ENCODE data around the gene SH2D7. TPM values are rescaled to one million over a fixed set of nuclear protein-coding genes. Genes with fewer than 3 reads are reported as not detected.

SH2D7 gene
- total RNA-seq, 1 experiment from 2014 or later = not detected

DNA sequence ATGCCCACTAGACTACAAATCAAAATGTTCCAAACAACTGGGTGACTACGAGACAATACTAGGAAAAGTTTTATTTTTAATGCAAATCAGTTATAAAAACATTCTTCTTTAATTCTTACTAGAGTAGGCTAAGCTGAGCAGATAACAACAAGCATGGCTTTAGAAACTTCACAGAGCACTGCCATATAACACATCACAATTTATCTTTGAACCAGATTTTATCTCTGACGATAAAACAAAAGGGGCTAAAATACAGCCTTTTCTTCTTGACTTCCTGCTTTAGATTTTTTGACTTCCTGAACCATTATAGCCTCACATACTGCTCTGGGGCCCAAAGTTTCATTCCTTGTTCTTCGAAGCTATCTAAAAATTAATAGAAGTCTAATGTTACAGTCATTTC lies 40.8 kb upstream of the SH2D7 start:
- H3K4me1 Mint-ChIP-seq (ENCODE audit: low read depth, unreplicated experiment) = peaks cover 28% of the 10 kb centered on the region
- H3K9me3 ChIP-seq = no peaks in the 10 kb centered on the region
- POLR2A ChIA-PET = no interaction called here
- H3K4me3 ChIP-seq (ENCODE audit: low read depth, low read length) = no peak overlapping the region
- H3K9me3 Mint-ChIP-seq (ENCODE audit: unreplicated experiment) = no peaks in the 10 kb centered on the region
- intact Hi-C loops (cut with micrococcal nuclease; ENCODE audit: unreplicated experiment) = no loop called here
- CTCF ChIA-PET = interaction anchor here (1.2 kb wide), 1 partner anchor 31 kb away, joined by 3 read pairs; no protein-coding TSS in a partner anchor
- H3K27ac Mint-ChIP-seq (ENCODE audit: unreplicated experiment) = peak overlapping the region; percentile 66
- no peaks in the 10 kb centered on the region for H3K36me3 Mint-ChIP-seq (ENCODE audit: insufficient read depth, unreplicated experiment)
- peaks cover 46% of the 10 kb centered on the region for H3K4me1 ChIP-seq
- no peaks in the 10 kb centered on the region for H3K36me3 ChIP-seq (ENCODE audit: control insufficient read depth, insufficient read depth, low read length)
- no peaks in the 10 kb centered on the region for H3K27me3 Mint-ChIP-seq (ENCODE audit: insufficient read depth, unreplicated experiment)
- TF ChIP-seq, protein P1, sequence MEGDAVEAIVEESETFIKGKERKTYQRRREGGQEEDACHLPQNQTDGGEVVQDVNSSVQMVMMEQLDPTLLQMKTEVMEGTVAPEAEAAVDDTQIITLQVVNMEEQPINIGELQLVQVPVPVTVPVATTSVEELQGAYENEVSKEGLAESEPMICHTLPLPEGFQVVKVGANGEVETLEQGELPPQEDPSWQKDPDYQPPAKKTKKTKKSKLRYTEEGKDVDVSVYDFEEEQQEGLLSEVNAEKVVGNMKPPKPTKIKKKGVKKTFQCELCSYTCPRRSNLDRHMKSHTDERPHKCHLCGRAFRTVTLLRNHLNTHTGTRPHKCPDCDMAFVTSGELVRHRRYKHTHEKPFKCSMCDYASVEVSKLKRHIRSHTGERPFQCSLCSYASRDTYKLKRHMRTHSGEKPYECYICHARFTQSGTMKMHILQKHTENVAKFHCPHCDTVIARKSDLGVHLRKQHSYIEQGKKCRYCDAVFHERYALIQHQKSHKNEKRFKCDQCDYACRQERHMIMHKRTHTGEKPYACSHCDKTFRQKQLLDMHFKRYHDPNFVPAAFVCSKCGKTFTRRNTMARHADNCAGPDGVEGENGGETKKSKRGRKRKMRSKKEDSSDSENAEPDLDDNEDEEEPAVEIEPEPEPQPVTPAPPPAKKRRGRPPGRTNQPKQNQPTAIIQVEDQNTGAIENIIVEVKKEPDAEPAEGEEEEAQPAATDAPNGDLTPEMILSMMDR (IDR thresholded peaks at IDR 0.05; ENCODE audit: insufficient read depth in 1 of 2, low read depth in 1 of 2, low read length in 1 of 2, severe bottlenecking in 1 of 2, unreplicated experiment in 1 of 2) = no peak
- DNase-seq = no peak
- no peaks in the 10 kb centered on the region for H3K27me3 ChIP-seq (replicated peaks; ENCODE audit: control insufficient read depth, insufficient read depth, low read length)
- H3K4me3 Mint-ChIP-seq (ENCODE audit: unreplicated experiment) = no peak overlapping the region
- BruUV-seq (replicated peaks) = no TSS peak

DNA sequence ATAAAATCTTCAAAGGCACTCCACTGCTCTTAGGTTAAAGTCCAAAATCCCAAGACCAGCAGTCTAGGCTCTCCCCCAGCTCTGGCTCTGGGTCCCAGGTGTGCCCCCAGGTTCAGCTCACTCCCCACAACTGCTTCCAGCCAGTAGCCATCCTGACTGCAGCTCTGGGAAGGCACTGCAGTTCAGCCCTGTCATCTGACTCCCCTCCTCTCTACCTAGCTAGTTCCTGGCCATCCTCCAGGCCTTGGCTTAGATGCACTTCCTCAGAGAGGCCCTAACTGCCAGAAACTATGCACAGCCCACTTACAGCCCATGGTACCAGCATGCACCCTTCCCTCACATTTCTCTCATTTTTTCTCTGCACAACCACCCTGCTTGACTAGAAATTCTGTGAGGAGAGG lies 40.4 kb upstream of the SH2D7 start:
- H3K27ac Mint-ChIP-seq (ENCODE audit: unreplicated experiment) = peak overlapping the region; percentile 66
- CTCF ChIA-PET = interaction anchor here (1.2 kb wide), 1 partner anchor 30 kb away, joined by 3 read pairs; no protein-coding TSS in a partner anchor
- intact Hi-C loops (cut with micrococcal nuclease; ENCODE audit: unreplicated experiment) = no loop called here

DNA sequence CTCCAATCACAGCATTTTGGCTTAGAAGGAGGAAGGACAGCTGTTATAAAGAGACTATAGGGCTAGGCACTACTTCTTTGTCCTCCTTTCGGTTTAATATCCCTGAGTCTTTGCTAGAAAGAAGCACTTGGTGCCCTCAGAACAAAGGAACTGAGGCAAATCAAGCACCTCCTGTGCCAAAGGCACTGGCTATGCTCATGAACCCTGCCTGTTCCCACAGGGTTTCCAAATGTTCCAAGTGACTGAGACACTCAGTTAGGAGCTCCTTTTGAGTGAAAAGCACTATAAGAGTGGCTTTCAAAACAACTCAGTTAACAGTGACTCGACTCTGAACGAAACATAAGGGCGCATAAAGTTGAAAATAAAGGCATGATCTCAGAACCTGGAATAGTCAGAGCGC lies 39.8 kb upstream of the SH2D7 start:
- intact Hi-C loops (cut with micrococcal nuclease; ENCODE audit: unreplicated experiment) = no loop called here
- H3K36me3 Mint-ChIP-seq (ENCODE audit: insufficient read depth, unreplicated experiment) = no peaks in the 10 kb centered on the region
- peak overlapping the region; percentile 66 for H3K27ac Mint-ChIP-seq (ENCODE audit: unreplicated experiment)
- H3K27me3 ChIP-seq (replicated peaks; ENCODE audit: control insufficient read depth, insufficient read depth, low read length) = no peaks in the 10 kb centered on the region
- DNase-seq = no peak
- peaks cover 30% of the 10 kb centered on the region for H3K4me1 Mint-ChIP-seq (ENCODE audit: low read depth, unreplicated experiment)
- no peaks in the 10 kb centered on the region for H3K36me3 ChIP-seq (ENCODE audit: control insufficient read depth, insufficient read depth, low read length)
- H3K9me3 ChIP-seq = no peaks in the 10 kb centered on the region
- no peak overlapping the region for H3K4me3 Mint-ChIP-seq (ENCODE audit: unreplicated experiment)
- H3K27me3 Mint-ChIP-seq (ENCODE audit: insufficient read depth, unreplicated experiment) = no peaks in the 10 kb centered on the region
- H3K4me3 ChIP-seq (ENCODE audit: low read depth, low read length) = no peak overlapping the region
- no TSS peak for BruUV-seq (replicated peaks)
- ChIA-PET POLR2A (no interaction called here), CTCF (interaction anchor here (1.2 kb wide), 1 partner anchor 30 kb away, joined by 3 read pairs; no protein-coding TSS in a partner anchor)
- H3K9me3 Mint-ChIP-seq (ENCODE audit: unreplicated experiment) = no peaks in the 10 kb centered on the region
- peaks cover 51% of the 10 kb centered on the region for H3K4me1 ChIP-seq
- TF ChIP-seq, protein P1 (IDR thresholded peaks at IDR 0.05; ENCODE audit: insufficient read depth in 1 of 2, low read depth in 1 of 2, low read length in 1 of 2, severe bottlenecking in 1 of 2, unreplicated experiment in 1 of 2) = no peak

More for the DNA sequence above, 40.4 kb upstream of the SH2D7 start:
- POLR2A ChIA-PET = no interaction called here
- no peak overlapping the region for H3K4me3 Mint-ChIP-seq (ENCODE audit: unreplicated experiment)
- Histone ChIP-seq H3K4me3 (ENCODE audit: low read depth, low read length) (no peak overlapping the region), H3K4me1 (peaks cover 50% of the 10 kb centered on the region), H3K9me3 (no peaks in the 10 kb centered on the region), H3K36me3 (ENCODE audit: control insufficient read depth, insufficient read depth, low read length) (no peaks in the 10 kb centered on the region), H3K27me3 (replicated peaks; ENCODE audit: control insufficient read depth, insufficient read depth, low read length) (no peaks in the 10 kb centered on the region)
- H3K27me3 Mint-ChIP-seq (ENCODE audit: insufficient read depth, unreplicated experiment) = no peaks in the 10 kb centered on the region
- H3K9me3 Mint-ChIP-seq (ENCODE audit: unreplicated experiment) = no peaks in the 10 kb centered on the region
- TF ChIP-seq, protein P1 (IDR thresholded peaks at IDR 0.05; ENCODE audit: insufficient read depth in 1 of 2, low read depth in 1 of 2, low read length in 1 of 2, severe bottlenecking in 1 of 2, unreplicated experiment in 1 of 2) = no peak
- peak; percentile 14 to 58 for DNase-seq
- BruUV-seq (replicated peaks) = no TSS peak
- no peaks in the 10 kb centered on the region for H3K36me3 Mint-ChIP-seq (ENCODE audit: insufficient read depth, unreplicated experiment)
- peaks cover 30% of the 10 kb centered on the region for H3K4me1 Mint-ChIP-seq (ENCODE audit: low read depth, unreplicated experiment)

Data from Caco-2 (cell line).